ENCODE data around the gene UBR4. TPM values are rescaled to one million over a fixed set of nuclear protein-coding genes. Genes with fewer than 3 reads are reported as not detected.

UBR4 gene
- total RNA-seq, 1 donor from 2014 or later: 108 TPM

DNA sequence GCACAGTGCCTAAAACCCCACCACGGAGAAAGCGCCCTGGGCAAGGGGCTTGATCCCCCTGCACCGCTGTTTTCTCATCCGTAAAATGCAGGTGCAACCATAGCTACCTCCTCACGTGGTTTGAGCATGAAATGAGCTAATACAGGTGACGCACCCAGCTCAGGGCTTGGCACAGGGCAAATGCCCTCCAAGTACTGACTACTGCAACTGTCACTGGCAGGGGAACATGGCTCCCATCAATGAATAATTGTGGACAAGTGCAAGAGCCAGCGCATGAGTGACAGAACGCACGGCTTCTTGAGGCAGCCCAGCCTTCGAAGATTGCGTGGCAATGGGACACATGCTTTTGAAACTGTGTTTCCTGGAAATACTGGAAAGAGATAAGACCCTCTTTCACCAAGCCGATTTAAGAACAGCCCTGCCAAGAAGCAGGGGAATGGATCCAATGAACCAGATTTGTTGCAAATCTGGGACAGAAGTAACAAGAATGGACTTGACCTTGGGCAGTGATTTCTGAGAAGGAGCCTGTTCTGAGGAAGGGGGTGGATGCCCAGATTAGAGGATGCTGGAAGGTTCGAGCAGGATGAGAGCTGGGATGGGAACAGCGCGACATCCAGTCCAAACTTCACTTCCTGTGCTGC is 160.8 kb downstream of the UBR4 start:
- H3K4me3 Mint-ChIP-seq: no peak overlapping the region
- H3K27me3 Mint-ChIP-seq: peaks cover 19% of the 10 kb centered on the region
- H3K36me3 Mint-ChIP-seq: no peaks in the 10 kb centered on the region
- no peak overlapping the region for H3K27ac Mint-ChIP-seq
- H3K9me3 Mint-ChIP-seq: no peaks in the 10 kb centered on the region
- H3K4me1 Mint-ChIP-seq (ENCODE audit: unreplicated experiment): peaks cover 7% of the 10 kb centered on the region
- DNase-seq (ENCODE audit: extremely low spot score, unreplicated experiment): no peak
- TF ChIP-seq, protein P1, sequence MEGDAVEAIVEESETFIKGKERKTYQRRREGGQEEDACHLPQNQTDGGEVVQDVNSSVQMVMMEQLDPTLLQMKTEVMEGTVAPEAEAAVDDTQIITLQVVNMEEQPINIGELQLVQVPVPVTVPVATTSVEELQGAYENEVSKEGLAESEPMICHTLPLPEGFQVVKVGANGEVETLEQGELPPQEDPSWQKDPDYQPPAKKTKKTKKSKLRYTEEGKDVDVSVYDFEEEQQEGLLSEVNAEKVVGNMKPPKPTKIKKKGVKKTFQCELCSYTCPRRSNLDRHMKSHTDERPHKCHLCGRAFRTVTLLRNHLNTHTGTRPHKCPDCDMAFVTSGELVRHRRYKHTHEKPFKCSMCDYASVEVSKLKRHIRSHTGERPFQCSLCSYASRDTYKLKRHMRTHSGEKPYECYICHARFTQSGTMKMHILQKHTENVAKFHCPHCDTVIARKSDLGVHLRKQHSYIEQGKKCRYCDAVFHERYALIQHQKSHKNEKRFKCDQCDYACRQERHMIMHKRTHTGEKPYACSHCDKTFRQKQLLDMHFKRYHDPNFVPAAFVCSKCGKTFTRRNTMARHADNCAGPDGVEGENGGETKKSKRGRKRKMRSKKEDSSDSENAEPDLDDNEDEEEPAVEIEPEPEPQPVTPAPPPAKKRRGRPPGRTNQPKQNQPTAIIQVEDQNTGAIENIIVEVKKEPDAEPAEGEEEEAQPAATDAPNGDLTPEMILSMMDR (conservative IDR thresholded peaks at IDR 0.05): no peak

DNA sequence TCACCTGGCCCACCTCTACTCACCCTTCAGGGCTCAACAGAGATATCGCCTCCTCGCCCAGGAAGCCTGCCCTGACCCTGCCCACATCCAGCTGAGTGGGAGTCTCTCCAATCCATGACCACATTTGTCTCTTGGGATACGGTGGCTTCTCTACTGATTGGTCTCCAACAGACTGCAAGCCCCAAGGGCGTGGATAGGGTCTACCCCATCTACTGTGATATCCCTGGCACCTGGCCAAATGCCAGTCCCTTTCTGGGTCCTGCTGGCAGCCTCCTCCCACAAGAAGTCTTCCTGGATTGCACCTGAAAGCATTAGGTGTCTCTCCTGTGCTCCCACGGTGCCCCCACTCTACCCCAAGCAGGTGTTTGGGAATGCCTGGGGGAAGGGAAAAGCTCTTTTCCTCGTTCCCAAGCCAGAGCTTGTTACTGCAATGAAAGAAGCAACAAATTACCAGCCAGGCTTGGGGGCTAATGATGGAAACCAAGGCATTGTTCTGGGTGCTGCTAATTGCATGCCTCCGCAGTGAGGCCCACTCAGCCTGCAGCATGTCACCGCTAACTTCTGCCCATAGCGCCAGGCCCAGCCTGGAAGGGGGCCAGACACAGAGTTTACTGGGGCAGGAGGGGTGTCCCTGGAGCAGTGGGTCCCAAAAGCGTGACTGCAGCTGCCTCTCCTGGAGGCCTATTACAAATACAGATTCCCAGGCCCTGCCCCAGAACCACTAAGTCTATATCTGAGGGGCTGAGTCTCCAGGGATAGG is 162.9 kb downstream of the UBR4 start:
- Mint-ChIP-seq H3K4me1 (ENCODE audit: unreplicated experiment) (peaks cover 7% of the 10 kb centered on the region), H3K27ac (no peak overlapping the region), H3K27me3 (peaks cover 11% of the 10 kb centered on the region), H3K36me3 (no peaks in the 10 kb centered on the region), H3K4me3 (no peak overlapping the region), H3K9me3 (no peaks in the 10 kb centered on the region)
- TF ChIP-seq, protein P1 (conservative IDR thresholded peaks at IDR 0.05): no peak
- no peak for DNase-seq (ENCODE audit: extremely low spot score, unreplicated experiment)

- H3K9me3 Mint-ChIP-seq: no peaks in the 10 kb centered on the region
- TF ChIP-seq, protein P1 (conservative IDR thresholded peaks at IDR 0.05): no peak
- H3K4me3 Mint-ChIP-seq: no peak overlapping the region
- no peak for DNase-seq (ENCODE audit: extremely low spot score, unreplicated experiment)
- peaks cover 11% of the 10 kb centered on the region for H3K27me3 Mint-ChIP-seq
- H3K36me3 Mint-ChIP-seq: no peaks in the 10 kb centered on the region
- peaks cover 7% of the 10 kb centered on the region for H3K4me1 Mint-ChIP-seq (ENCODE audit: unreplicated experiment)
- no peak overlapping the region for H3K27ac Mint-ChIP-seq
Observed at GRCh38 chr1:19045898-19046880, 163.9 kb downstream of the UBR4 start.

DNA sequence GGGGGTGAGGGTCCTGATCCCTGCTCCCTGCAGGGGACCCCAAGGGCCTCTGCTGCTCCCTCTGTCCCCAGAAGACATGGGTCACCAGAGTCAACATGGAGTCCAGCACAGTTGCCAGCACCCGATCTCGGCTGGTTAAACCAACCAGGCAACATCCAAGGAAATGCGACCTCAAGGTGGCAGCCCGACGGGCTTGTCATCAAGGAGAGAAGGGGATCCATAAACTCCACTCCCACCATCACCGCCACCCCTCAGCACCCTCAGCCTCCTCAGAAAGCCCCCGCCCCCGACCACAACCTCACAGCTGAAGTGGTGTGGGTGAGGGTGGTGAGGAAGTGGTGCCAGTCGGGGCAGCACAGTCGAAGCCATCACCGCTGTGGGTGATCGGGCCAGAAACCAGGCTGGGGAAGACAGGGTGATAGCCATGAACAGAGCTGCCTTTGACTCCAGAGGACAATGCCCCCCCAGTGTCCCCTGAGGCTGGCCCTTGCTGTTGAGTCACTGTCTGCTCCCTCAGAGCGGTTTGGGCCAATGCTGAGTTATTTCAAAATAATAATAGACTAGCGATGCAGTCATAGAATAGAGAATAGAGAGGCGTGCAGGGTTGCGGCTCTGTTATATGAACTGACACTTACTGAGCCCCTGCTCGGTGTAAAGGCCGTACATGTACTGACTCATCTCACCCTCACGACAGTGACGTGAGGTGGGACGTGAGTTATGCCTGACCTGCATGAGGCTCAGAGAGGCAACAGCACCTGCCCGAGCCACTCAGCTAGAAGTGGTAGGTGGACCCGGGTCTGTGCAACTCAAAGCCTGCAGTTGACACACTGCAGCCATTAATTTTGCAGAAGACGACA is 164.9 kb downstream of the UBR4 start:
- no peak for DNase-seq (ENCODE audit: extremely low spot score, unreplicated experiment)
- no peak overlapping the region for H3K4me3 Mint-ChIP-seq
- H3K9me3 Mint-ChIP-seq: no peaks in the 10 kb centered on the region
- TF ChIP-seq, protein P1 (conservative IDR thresholded peaks at IDR 0.05): no peak
- peaks cover 7% of the 10 kb centered on the region for H3K4me1 Mint-ChIP-seq (ENCODE audit: unreplicated experiment)
- no peak overlapping the region for H3K27ac Mint-ChIP-seq
- peaks cover 10% of the 10 kb centered on the region for H3K27me3 Mint-ChIP-seq
- no peaks in the 10 kb centered on the region for H3K36me3 Mint-ChIP-seq

GRCh38 chr1:19044471-19044870 is 165.6 kb downstream of the UBR4 start:
- H3K27me3 Mint-ChIP-seq: peaks cover 12% of the 10 kb centered on the region
- no peak overlapping the region for H3K4me3 Mint-ChIP-seq
- no peak overlapping the region for H3K27ac Mint-ChIP-seq
- peaks cover 7% of the 10 kb centered on the region for H3K4me1 Mint-ChIP-seq (ENCODE audit: unreplicated experiment)
- no peaks in the 10 kb centered on the region for H3K36me3 Mint-ChIP-seq
- TF ChIP-seq, protein P1 (conservative IDR thresholded peaks at IDR 0.05): no peak
- no peak for DNase-seq (ENCODE audit: extremely low spot score, unreplicated experiment)
- no peaks in the 10 kb centered on the region for H3K9me3 Mint-ChIP-seq

All from type B pancreatic cell (in vitro differentiated cells).